OCI-LY3 (cell line): ENCODE data around the gene RALA.

Source experiments
- H2AFZ ChIP-seq: fragments of 200-600, 300-600 bp; shearing (Covaris generic); 2 replicates; pipeline ENCODE4 v1.6.0; 2014; ENCODE audit warnings: antibody characterized with exemption, low read depth, low read length
- H3K27ac ChIP-seq: fragments of 200-600, 300-600 bp; sonication (generic); 2 replicates; pipeline ENCODE4 v1.5.1; 2014; ENCODE audit warnings: mild to moderate bottlenecking, low read length, moderate library complexity, mixed read lengths
- H3K27me3 ChIP-seq: fragments of 200-600, 300-600 bp; sonication (generic); 2 replicates; pipeline ENCODE4 v1.6.1; 2014; ENCODE audit warnings: low read depth, low read length, mixed read lengths
- H3K36me3 ChIP-seq: fragments of 200-600, 300-600 bp; sonication (generic); replicated peaks from 2 replicates; pipeline ENCODE3; 2014; ENCODE audit warnings: low read depth, low read length, mixed read lengths
- H3K4me1 ChIP-seq: fragments of 300-600, 200-600 bp; sonication (generic); 2 replicates; pipeline ENCODE4 v1.6.1; 2014; ENCODE audit warnings: low read length, mixed read lengths
- H3K4me2 ChIP-seq: fragments of 200-600, 300-600 bp; sonication (generic); 2 replicates; pipeline ENCODE4 v1.6.1; 2014; ENCODE audit warnings: low read length, mixed read lengths
- H3K4me3 ChIP-seq: fragments of 300-600, 200-600 bp; sonication (generic); 2 replicates; pipeline ENCODE4 v1.5.1; 2014; ENCODE audit warnings: antibody characterized with exemption, mild to moderate bottlenecking, low read length, moderate library complexity
- H3K79me2 ChIP-seq: fragments of 300-600, 200-600 bp; shearing (Covaris generic); 2 replicates; pipeline ENCODE4 v1.6.1; 2014; ENCODE audit warnings: mild to moderate bottlenecking, low read length, mixed read lengths
- H3K9ac ChIP-seq: fragments of 300-600, 200-600 bp; shearing (Covaris generic); 2 replicates; pipeline ENCODE4 v1.6.0; 2014; ENCODE audit warnings: mild to moderate bottlenecking, low read length, moderate library complexity
- H3K9me3 ChIP-seq: fragments of 200-600, 300-600 bp; shearing (Covaris generic); 2 replicates; pipeline ENCODE4 v1.6.1; 2014; ENCODE audit warnings: low read length, mixed read lengths; ENCODE audit not compliant: insufficient read depth
- H4K20me1 ChIP-seq: fragments of 200-600, 300-600 bp; sonication (generic); 2 replicates; pipeline ENCODE4 v1.6.1; 2016; ENCODE audit warnings: low read length, mixed read lengths; ENCODE audit not compliant: insufficient read depth
- EZH2phosphoT487 ChIP-seq: fragments of 200-600 bp; shearing (Covaris generic); IDR thresholded peaks from 2 replicates; pipeline ENCODE4 v1.6.1; 2018; ENCODE audit warnings: antibody characterized with exemption, mixed run types, low read depth
- TF ChIP-seq, protein P1 (sequence below): fragments of 200-600, 300-600 bp; sonication (generic); IDR thresholded peaks from 2 replicates; pipeline ENCODE4 v1.5.1; 2014; ENCODE audit warnings: antibody characterized with exemption, low read length, low read depth

Gene RALA

DNA sequence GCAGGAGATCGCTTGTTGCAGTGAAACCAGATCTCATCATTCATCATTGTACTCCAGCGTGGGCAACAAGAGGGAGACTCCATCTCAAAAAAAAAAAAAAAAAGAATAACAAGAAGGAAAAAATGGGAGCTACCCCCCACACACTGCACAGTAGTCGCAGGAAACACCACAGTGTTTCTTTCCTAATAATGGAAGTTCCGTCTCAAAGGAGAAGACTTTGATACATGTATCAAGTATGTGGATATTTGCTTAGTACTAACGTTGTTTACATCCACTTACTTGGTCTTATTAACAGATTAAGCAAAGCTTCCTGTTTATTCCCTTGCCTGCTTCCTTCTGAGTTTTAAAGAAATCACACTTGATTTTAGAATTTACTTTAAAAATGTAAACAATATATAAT is 35.0 kb upstream of the RALA start:
- H3K9ac ChIP-seq = no peak overlapping the region
- H3K79me2 ChIP-seq = no peaks in the 10 kb centered on the region
- no peak overlapping the region for H2AFZ ChIP-seq
- H3K27me3 ChIP-seq = no peaks in the 10 kb centered on the region
- no peaks in the 10 kb centered on the region for H3K36me3 ChIP-seq
- no peak for TF ChIP-seq EZH2phosphoT487
- TF ChIP-seq, protein P1, sequence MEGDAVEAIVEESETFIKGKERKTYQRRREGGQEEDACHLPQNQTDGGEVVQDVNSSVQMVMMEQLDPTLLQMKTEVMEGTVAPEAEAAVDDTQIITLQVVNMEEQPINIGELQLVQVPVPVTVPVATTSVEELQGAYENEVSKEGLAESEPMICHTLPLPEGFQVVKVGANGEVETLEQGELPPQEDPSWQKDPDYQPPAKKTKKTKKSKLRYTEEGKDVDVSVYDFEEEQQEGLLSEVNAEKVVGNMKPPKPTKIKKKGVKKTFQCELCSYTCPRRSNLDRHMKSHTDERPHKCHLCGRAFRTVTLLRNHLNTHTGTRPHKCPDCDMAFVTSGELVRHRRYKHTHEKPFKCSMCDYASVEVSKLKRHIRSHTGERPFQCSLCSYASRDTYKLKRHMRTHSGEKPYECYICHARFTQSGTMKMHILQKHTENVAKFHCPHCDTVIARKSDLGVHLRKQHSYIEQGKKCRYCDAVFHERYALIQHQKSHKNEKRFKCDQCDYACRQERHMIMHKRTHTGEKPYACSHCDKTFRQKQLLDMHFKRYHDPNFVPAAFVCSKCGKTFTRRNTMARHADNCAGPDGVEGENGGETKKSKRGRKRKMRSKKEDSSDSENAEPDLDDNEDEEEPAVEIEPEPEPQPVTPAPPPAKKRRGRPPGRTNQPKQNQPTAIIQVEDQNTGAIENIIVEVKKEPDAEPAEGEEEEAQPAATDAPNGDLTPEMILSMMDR = no peak
- H3K4me1 ChIP-seq = peaks cover 18% of the 10 kb centered on the region
- no peak overlapping the region for H3K4me2 ChIP-seq
- no peak overlapping the region for H3K4me3 ChIP-seq
- H3K9me3 ChIP-seq = no peaks in the 10 kb centered on the region
- H4K20me1 ChIP-seq = no peaks in the 10 kb centered on the region
- no peak overlapping the region for H3K27ac ChIP-seq

DNA sequence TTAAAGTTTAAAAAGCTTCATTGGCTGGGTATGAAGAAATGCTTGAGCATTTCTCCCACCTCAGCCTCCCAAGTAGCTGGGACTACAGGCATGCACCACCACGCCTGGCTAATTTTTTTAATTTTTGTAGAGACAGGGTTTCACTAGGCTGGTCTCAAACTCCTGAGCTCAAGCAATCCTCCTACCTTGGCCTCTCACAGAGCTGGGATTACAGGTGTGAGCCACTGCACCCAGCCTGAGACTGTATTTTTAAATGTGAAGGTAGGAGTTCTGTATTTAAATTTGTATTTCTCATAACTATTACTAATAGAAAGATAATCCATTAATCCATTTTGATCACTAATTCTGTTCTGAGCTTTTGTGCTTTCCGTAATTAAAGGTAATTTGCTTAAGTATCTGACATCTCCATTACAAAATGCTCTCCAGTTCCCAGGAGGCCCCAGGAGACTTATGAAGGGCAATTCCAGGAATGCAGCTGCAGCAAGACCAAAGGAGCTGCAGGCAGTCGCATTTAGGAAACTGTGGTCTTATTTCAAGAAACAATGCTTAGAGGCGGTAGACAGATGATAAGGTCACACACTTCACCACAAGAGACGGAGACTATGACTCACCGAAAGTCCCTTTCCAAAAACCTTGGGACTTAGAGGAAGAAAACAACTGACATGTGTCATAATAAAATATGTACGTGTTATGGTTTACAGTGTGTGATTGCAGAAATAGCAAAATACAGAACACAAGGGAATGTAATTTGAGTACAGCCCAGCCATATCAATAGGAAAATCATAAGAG is 33.9 kb upstream of the RALA start:
- H3K9me3 ChIP-seq = no peaks in the 10 kb centered on the region
- no peaks in the 10 kb centered on the region for H3K36me3 ChIP-seq
- no peak overlapping the region for H3K9ac ChIP-seq
- H3K4me1 ChIP-seq = peaks cover 18% of the 10 kb centered on the region
- peak overlapping the region; percentile 53 for H3K4me2 ChIP-seq
- no peak overlapping the region for H3K27ac ChIP-seq
- no peaks in the 10 kb centered on the region for H4K20me1 ChIP-seq
- no peaks in the 10 kb centered on the region for H3K27me3 ChIP-seq
- no peak overlapping the region for H2AFZ ChIP-seq
- TF ChIP-seq, protein P1 = no peak
- TF ChIP-seq EZH2phosphoT487 = no peak
- no peak overlapping the region for H3K4me3 ChIP-seq
- no peaks in the 10 kb centered on the region for H3K79me2 ChIP-seq

DNA sequence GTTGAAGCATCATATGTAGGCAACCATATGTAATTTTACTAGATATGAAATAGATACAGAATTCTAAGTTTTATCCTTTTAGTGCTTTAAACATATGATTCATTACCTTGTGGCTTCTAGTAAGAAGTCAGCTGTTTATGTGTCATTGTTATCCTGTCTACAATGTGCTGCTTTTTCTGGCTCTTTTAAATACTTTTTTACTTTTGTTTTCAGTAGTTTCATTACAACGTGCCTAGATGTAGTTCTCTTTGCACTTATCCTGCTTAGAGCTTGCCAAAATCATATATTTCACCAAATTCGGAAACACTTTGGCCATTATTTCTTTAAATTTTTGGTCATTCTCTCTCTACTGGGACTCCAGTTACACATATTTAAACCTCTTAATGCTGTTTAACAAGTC is 30.8 kb upstream of the RALA start:
- Histone ChIP-seq H3K4me2 (no peak overlapping the region), H3K9me3 (no peaks in the 10 kb centered on the region), H3K27ac (no peak overlapping the region), H3K79me2 (no peaks in the 10 kb centered on the region), H3K27me3 (no peaks in the 10 kb centered on the region), H3K36me3 (no peaks in the 10 kb centered on the region), H3K4me3 (no peak overlapping the region), H3K4me1 (peaks cover 23% of the 10 kb centered on the region), H3K9ac (no peak overlapping the region), H2AFZ (no peak overlapping the region), H4K20me1 (no peaks in the 10 kb centered on the region)
- TF ChIP-seq, protein P1 = no peak

DNA sequence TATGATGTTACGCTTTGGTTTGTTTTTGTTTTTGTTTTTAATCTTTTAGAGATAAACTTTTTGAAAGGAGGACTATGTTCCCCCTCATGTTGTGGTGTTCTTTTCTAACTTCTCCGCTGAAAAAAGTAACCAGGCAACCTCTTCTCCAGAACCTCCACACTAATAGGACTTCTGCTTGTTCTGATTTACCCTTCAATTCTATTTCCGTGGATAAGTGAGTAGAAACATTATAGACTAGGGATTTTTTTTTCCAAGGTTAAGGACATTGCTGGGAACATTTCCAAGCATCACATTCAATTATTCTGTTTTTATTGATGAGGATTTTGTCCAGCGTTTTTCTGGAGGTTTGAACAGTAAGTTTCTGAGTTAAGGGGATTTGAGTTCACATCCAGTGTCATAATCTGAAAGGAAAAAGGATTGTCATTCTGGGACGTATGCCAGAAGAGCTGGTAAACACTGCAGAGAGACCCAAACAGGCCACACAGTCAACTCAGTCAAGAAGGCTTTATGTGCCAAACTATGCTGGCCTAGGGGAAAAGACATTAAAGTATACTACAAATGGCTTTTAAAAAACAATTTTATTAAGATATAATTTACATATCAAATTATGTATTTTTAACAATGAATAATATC is 28.3 kb upstream of the RALA start:
- H3K4me1 ChIP-seq = peaks cover 13% of the 10 kb centered on the region
- H3K36me3 ChIP-seq = no peaks in the 10 kb centered on the region
- TF ChIP-seq, protein P1 = no peak
- TF ChIP-seq EZH2phosphoT487 = no peak
- H4K20me1 ChIP-seq = no peaks in the 10 kb centered on the region
- no peaks in the 10 kb centered on the region for H3K79me2 ChIP-seq
- no peak overlapping the region for H3K4me2 ChIP-seq
- H3K27ac ChIP-seq = no peak overlapping the region
- H3K4me3 ChIP-seq = no peak overlapping the region
- H3K9ac ChIP-seq = no peak overlapping the region
- H2AFZ ChIP-seq = no peak overlapping the region
- no peaks in the 10 kb centered on the region for H3K27me3 ChIP-seq
- no peaks in the 10 kb centered on the region for H3K9me3 ChIP-seq
